HG03571 (cell line): ENCODE results near the gene FMC1.
A peak's percentile ranks its signal among the peaks of the same experiment; 100 is the strongest.
"Not testable (repeated sequence)": the region's sequence is repeated elsewhere in the genome, so short reads cannot be mapped to it uniquely, and the experiment has no call there.

ENCODE experiments used
- ATAC-seq: cut with Tn5 transposase; IDR thresholded peaks from one replicate; pipeline ENCODE4 v1.9.1; 2021; ENCODE audit not compliant: unreplicated experiment

Gene FMC1

GRCh38 chr7:139340037-139340807, 915 bp upstream of the FMC1 start:
- ATAC-seq: peak; percentile 82

- no peak for ATAC-seq
These were observed 404 bp upstream of the FMC1 start for GRCh38 chr7:139340808-139341057.

- no peak for ATAC-seq
These were observed 664 bp downstream of the FMC1 start for GRCh38 chr7:139341776-139342226.

- no peak for ATAC-seq
These were observed 3.9 kb downstream of the FMC1 start for GRCh38 chr7:139345042-139345441.

- no peak for ATAC-seq
These were observed 9.9 kb downstream of the FMC1 start for GRCh38 chr7:139351027-139351426.

- ATAC-seq: no peak
These were observed 13.6 kb downstream of the FMC1 start for GRCh38 chr7:139354729-139355128.

GRCh38 chr7:139355320-139355719, 14.2 kb downstream of the FMC1 start:
- ATAC-seq: no peak

- ATAC-seq: not testable (repeated sequence)
These were observed 16.8 kb downstream of the FMC1 start for GRCh38 chr7:139357729-139358506.

- peak; percentile 13 for ATAC-seq
These were observed 17.6 kb downstream of the FMC1 start for GRCh38 chr7:139358541-139359365.

GRCh38 chr7:139359366-139360209, 18.5 kb downstream of the FMC1 start, which contains the start of gene LUC7L2:
Gene LUC7L2, plus strand, starts transcription at chr7:139359894. Its CDS starts 368 bp downstream, at chr7:139360262.
- peak; percentile 76 for ATAC-seq

- ATAC-seq: peak; percentile 68
These were observed 19.2 kb downstream of the FMC1 start for GRCh38 chr7:139360210-139360947.

- ATAC-seq: no peak
These were observed 19.8 kb downstream of the FMC1 start for GRCh38 chr7:139360948-139361307.

- ATAC-seq: no peak
These were observed 20.4 kb downstream of the FMC1 start for GRCh38 chr7:139361523-139361922.

GRCh38 chr7:139362302-139362701, 21.2 kb downstream of the FMC1 start:
- no peak for ATAC-seq

GRCh38 chr7:139362981-139363380, 21.8 kb downstream of the FMC1 start:
- ATAC-seq: no peak

- no peak for ATAC-seq
These were observed 24.2 kb downstream of the FMC1 start for GRCh38 chr7:139365336-139365735.

GRCh38 chr7:139366400-139366799, 25.3 kb downstream of the FMC1 start:
- ATAC-seq: no peak

GRCh38 chr7:139367438-139368155, 26.5 kb downstream of the FMC1 start:
- no peak for ATAC-seq

- ATAC-seq: no peak
These were observed 29.3 kb downstream of the FMC1 start for GRCh38 chr7:139370301-139370942.
